ENCODE results near the gene GPR108. TPM values are rescaled to one million over a fixed set of nuclear protein-coding genes. Genes with fewer than 3 reads are reported as not detected.

The GPR108 gene
- total and polyA plus RNA-seq, 4 donors, result 17.2 to 34.2 (median 30.5) TPM

- Histone ChIP-seq H3K36me3 (ENCODE audit: control insufficient read depth in 4 of 4, insufficient read depth in 3 of 4, low read depth in 1 of 4, low read length in 3 of 4) (no peaks in the 10 kb centered on the region), H3K4me3 (ENCODE audit: low read depth in 1 of 3, low read length in 3 of 3) (no peak overlapping the region), H3K27ac (ENCODE audit: low read depth in 1 of 2, low read length in 2 of 2) (no peak overlapping the region), H3K9ac (ENCODE audit: low read depth in 1 of 2, low read length in 2 of 2) (no peak overlapping the region), H3K27me3 (ENCODE audit: control insufficient read depth in 4 of 4, insufficient read depth in 4 of 4, low read length in 3 of 4) (no peaks in the 10 kb centered on the region), H3K9me3 (ENCODE audit: control insufficient read depth in 4 of 4, low read length in 3 of 4) (no peaks in the 10 kb centered on the region), H3K4me1 (ENCODE audit: control insufficient read depth in 4 of 4, insufficient read depth in 4 of 4, low read length in 3 of 4) (peaks cover 0 to 3% (median 0%) of the 10 kb centered on the region in 4 donors)
- no peak for TF ChIP-seq SP1 (IDR thresholded peaks at IDR 0.05)
- TF ChIP-seq NR2F2 (IDR thresholded peaks at IDR 0.05), result no peak
- no peak for TF ChIP-seq CTCF (IDR thresholded peaks at IDR 0.05; ENCODE audit: low read depth, low read length, missing input control)
- no peak for TF ChIP-seq RXRA (IDR thresholded peaks at IDR 0.05)
- TF ChIP-seq MAX (IDR thresholded peaks at IDR 0.05), result no peak
- no peak for TF ChIP-seq YY1 (IDR thresholded peaks at IDR 0.05)
- TF ChIP-seq EGR1 (IDR thresholded peaks at IDR 0.05; ENCODE audit: low read depth in 2 of 2), result no peak
- TF ChIP-seq ATF3 (IDR thresholded peaks at IDR 0.05), result no peak
- no peak for TF ChIP-seq FOXA1 (IDR thresholded peaks at IDR 0.05)
- TF ChIP-seq JUND (IDR thresholded peaks at IDR 0.05), result no peak
- no peak for TF ChIP-seq REST (IDR thresholded peaks at IDR 0.05)
- no peak for TF ChIP-seq ZBTB33 (IDR thresholded peaks at IDR 0.05)
- TF ChIP-seq FOXA2 (IDR thresholded peaks at IDR 0.05), result no peak
- no peak for TF ChIP-seq HNF4G (IDR thresholded peaks at IDR 0.05)
- TF ChIP-seq GABPA (IDR thresholded peaks at IDR 0.05 in 1 of 2, conservative IDR thresholded peaks at IDR 0.05 in 1 of 2), result no peak
- no peak for TF ChIP-seq HNF4A (conservative IDR thresholded peaks at IDR 0.05)
- TF ChIP-seq TAF1 (conservative IDR thresholded peaks at IDR 0.05), result no peak
- TF ChIP-seq RAD21 (IDR thresholded peaks at IDR 0.05), result no peak
- DNase-seq (ENCODE audit: low spot score), result no peak
- WGBS, result 76% methylated on average over 4 of the region's 4 CpGs
Measured at GRCh38 chr19:6778386-6778785, 41.0 kb upstream of the GPR108 start.
